Stimulated activated naive CD8-positive, alpha-beta T cell treated with anti-CD3 and anti-CD28 coated beads, Interleukin-15, Interleukin-2, amounts not matched to agents 100 ng/mL and 50 ng/mL, for 24 hours (primary cell): ENCODE measurements around the gene CRIP1.

Experiments
- H3K27ac Mint-ChIP-seq: one replicate; pipeline ENCODE4 v1.8.0; 2021; ENCODE audit warnings: mild to moderate bottlenecking, mixed read lengths
- H3K27me3 Mint-ChIP-seq: one replicate; pipeline ENCODE4 v1.8.0; 2021; ENCODE audit warnings: mixed read lengths
- H3K36me3 Mint-ChIP-seq: one replicate; pipeline ENCODE4 v1.8.0; 2021; ENCODE audit warnings: low read depth, mixed read lengths
- H3K4me1 Mint-ChIP-seq: one replicate; pipeline ENCODE4 v1.8.0; 2021; ENCODE audit warnings: low read depth, mixed read lengths
- H3K4me3 Mint-ChIP-seq: one replicate; pipeline ENCODE4 v1.8.0; 2021; ENCODE audit warnings: mild to moderate bottlenecking, mixed read lengths
- H3K9me3 Mint-ChIP-seq: one replicate; pipeline ENCODE4 v1.8.0; 2021; ENCODE audit warnings: mixed read lengths

Gene CRIP1

DNA sequence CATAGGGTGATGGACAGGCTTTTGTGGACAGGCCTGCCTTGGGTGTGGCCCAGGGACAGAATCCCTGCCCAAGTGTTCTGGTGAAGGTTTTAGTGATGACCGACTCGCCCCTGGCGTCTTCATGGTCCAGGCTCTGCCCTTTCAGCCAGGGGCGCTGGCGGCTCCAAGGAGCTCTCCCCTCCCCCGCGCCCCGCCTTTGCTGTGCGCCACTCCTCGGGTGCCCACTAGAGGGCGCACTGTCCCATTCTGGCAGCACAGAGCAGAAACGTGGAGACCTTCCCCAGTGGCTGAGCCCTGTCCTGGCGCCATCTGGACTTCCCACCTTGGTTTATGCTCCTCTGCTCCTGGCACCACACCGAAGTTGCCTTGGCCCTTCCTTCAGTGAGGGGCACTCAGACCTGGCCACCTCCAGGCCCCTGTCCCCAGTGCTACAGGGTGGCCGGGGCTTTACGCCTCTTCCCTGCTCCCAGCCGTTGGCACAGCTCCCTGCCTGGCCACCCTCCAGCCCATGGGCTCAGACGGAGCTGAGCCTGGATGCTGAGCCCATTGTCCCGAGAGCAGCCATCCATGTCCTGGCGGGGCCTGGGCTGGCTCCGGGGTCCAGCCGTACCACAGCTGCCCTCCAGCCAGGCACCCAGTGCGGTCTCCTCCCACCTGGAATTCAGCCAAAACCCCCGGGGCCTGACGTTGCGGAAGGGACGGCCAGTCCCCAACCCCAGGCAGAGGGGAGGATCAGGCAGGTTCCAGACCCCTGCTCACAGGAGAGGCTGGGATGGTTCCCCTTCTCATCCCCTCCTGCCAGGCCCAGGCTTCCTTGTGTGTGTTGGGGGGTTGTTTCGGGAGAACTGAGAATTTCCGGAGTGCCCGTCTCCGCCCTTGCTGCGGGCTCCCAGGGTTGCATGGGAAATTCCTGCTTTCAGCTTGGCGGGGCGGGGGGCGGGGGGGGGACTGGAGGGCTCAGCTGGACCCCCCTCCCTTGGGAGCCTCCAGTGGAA is 5.6 kb upstream of the CRIP1 start:
- no peaks in the 10 kb centered on the region for H3K9me3 Mint-ChIP-seq
- H3K4me1 Mint-ChIP-seq: peaks cover 53% of the 10 kb centered on the region
- peak overlapping the region; percentile 95 for H3K27ac Mint-ChIP-seq
- H3K4me3 Mint-ChIP-seq: peak overlapping the region; percentile 77
- no peaks in the 10 kb centered on the region for H3K36me3 Mint-ChIP-seq
- H3K27me3 Mint-ChIP-seq: peaks cover 14% of the 10 kb centered on the region

DNA sequence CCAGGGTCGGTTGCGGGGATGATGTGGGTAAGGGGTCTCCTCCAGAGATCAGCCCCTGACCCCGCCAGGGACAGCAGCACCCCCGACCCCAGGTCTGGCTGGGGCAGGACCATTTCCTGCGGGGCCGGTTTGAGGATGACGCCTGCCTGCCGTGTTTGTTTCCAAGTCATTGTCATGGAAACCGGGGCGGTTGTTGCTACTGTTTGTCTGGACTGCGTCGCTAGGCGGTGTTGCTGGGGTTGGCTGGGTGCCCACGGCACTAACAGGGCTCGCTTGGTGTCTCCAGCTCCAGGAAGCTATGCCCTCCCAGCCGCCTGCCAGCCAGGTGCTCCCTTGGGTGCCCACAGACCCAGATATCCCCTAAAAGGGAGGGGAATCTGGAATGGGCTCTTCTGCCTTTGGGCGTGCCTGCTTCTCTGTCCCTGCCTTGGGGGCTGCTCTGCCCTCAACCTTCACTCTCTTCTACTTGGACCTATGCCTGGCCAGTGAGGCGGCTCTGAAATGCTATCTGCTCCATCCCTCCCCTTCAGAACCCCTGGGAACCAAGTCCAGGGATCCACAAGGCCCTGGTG is 4.7 kb upstream of the CRIP1 start:
- Mint-ChIP-seq H3K4me3 (peak overlapping the region; percentile 77), H3K4me1 (peaks cover 57% of the 10 kb centered on the region), H3K36me3 (no peaks in the 10 kb centered on the region), H3K27ac (peak overlapping the region; percentile 95), H3K9me3 (no peaks in the 10 kb centered on the region), H3K27me3 (peaks cover 8% of the 10 kb centered on the region)

DNA sequence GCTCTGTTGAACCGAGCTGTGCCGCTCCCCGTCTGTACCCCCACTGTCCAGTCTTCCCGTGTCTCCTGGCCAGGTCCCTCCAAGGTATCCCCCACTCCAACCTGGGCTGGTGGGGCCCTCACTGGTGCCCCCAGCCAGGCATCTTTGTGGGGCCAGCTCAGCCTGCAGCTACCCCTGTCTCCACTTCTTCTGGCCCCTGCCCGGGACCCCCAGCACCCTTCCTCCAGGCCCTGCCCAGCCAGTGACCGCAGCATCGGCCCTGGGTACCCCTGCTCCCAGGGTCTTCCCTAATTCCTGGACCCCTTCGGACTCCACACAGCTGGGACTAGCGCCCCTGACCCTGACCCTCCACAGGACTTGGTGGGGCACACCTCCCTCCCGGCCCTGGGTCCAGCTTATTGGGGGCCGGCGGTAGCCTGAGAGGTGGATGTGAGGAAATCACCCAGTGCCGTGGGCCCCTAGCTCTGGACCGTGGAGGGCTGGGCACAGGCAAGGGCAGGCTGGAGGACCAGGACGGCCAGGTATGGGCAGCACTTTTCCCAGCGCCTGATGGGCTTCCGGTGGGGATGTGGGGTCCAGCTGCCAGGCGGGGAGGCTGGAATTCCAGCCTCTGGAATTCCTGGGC is 4.1 kb upstream of the CRIP1 start:
- H3K27me3 Mint-ChIP-seq: peaks cover 3% of the 10 kb centered on the region
- H3K9me3 Mint-ChIP-seq: no peaks in the 10 kb centered on the region
- peak overlapping the region; percentile 77 for H3K4me3 Mint-ChIP-seq
- H3K27ac Mint-ChIP-seq: peak overlapping the region; percentile 95
- H3K36me3 Mint-ChIP-seq: no peaks in the 10 kb centered on the region
- H3K4me1 Mint-ChIP-seq: peaks cover 51% of the 10 kb centered on the region

DNA sequence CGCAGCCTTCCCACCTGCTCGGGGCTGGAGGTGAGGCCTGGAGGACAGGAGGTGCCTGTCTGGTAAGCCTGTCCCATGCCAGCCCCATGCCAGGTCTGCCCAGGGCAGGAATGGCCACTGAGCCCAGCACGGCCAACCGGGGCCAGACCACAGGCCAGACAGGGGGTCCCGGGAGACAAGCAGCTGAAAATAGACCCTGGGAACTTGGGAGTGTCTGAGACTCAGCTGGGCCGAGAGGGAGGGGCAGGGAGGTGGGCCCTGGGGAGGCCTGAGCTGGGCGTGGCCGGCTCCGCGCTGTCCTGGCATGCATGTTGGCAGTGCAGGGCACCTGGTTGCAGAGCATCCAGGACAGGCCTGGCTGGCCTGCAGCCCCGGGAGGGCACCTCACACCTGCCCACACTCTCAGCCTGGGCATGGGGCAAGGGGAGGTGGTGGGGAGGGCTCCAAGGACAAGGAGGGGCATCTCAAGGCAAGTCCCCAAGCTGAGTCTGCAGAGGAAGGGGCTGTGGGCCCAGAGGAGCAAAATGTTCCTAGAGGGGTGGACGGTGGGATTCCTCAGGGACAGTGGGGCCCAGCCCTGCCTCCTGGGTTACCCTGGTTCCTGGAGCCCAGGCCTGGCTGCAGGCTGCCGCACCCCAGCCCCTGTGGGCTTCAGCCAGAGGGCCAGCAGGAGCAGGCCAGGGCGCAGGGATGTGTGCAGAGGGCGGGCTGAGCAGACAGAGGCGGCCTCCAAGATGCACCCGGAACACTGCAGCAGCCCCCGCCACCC is 3.2 kb upstream of the CRIP1 start:
- H3K27ac Mint-ChIP-seq: no peak overlapping the region
- peaks cover 3% of the 10 kb centered on the region for H3K27me3 Mint-ChIP-seq
- no peaks in the 10 kb centered on the region for H3K36me3 Mint-ChIP-seq
- H3K9me3 Mint-ChIP-seq: no peaks in the 10 kb centered on the region
- no peak overlapping the region for H3K4me3 Mint-ChIP-seq
- H3K4me1 Mint-ChIP-seq: peaks cover 55% of the 10 kb centered on the region

DNA sequence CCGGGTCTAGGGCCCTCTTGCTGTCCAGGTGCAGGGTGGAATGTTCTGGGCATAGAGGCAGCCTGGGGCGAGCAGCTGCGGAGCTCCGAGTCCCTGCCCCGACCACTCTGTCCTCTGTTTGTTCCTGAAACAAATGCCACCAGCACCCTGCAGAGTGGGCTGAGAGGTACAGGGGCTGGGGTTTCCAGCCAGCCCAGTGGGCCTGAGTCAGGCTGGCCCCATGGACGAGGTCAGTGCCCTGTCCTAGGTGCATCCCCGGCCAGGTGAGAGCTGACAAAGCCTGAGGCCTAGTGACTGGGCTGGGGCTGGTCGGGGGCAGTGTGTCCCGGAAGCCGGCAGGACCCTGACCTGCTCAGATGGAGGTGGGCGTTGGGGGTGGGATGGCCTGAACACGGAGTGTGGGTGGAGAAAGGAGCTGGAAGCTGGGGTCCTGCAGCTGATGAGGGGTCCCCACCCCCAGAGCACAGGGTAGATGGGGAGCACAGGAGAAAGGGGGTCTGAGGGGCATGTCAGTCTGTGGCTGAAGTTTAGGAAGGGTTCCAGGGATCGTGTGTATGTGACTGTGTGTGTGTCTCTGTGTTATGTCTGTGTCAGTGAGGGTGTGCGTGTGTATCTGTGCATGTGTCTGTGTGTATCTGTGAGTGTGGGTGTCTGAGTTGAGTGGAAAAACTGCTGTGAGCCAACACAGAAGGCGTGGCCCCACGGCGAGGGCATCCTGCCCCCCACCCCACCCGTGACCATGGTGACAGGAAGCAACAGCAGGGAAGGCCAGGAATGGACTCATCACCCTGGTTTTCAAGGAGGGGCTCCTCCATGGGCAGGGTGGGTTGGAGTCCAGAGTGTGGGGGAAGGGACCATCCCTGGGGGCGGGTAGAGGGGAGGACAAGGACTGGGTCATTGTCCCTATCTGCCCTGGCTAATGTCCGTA is 2.4 kb upstream of the CRIP1 start:
- peaks cover 3% of the 10 kb centered on the region for H3K27me3 Mint-ChIP-seq
- H3K36me3 Mint-ChIP-seq: no peaks in the 10 kb centered on the region
- H3K4me3 Mint-ChIP-seq: peak overlapping the region; percentile 2
- peaks cover 59% of the 10 kb centered on the region for H3K4me1 Mint-ChIP-seq
- H3K9me3 Mint-ChIP-seq: no peaks in the 10 kb centered on the region
- H3K27ac Mint-ChIP-seq: peak overlapping the region; percentile 43

DNA sequence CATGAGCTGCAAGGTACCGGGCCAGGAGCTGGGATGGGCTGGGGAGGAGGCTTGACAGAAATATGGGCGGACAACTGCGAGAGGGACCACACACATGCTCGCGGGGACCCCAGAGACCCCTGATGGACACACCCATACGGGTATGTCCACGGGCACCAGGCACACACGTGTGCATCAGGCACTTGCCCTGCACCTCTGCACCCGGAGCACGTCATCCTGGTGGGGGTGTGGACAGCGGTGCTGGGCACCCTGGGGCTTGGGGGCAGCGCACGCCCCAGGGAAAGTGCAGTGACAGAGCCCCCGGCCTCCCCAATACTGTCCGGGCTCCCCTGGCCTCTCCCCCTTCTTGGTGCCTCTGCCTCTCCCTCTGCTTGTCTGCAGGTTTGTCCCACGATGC is 1.7 kb upstream of the CRIP1 start:
- Mint-ChIP-seq H3K27me3 (peaks cover under 1% of the 10 kb centered on the region), H3K9me3 (no peaks in the 10 kb centered on the region), H3K27ac (no peak overlapping the region), H3K36me3 (no peaks in the 10 kb centered on the region), H3K4me3 (no peak overlapping the region), H3K4me1 (peaks cover 57% of the 10 kb centered on the region)

DNA sequence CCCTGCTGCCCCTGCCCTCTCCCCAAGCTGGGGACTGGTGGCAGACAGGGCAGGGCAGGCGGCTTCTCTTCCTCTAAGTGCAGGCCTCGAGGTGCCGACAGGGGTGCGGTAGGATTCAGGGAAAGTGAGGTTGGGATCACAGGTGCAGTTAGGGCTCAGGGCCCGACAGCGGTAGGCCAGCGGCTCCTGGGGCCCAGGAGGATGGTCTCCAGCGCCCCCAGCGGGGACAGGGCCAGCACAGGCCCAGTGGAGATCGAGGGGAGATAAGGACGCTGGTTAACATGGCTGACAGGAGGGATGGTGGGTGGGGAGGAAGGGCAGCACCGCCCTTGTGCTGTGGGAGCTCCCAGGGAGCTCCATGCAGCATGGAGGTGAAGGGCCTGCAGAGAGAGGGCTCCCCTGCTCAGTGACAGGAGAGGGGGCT is 935 bp upstream of the CRIP1 start:
- Mint-ChIP-seq H3K4me3 (no peak overlapping the region), H3K4me1 (peaks cover 52% of the 10 kb centered on the region), H3K27me3 (no peaks in the 10 kb centered on the region), H3K36me3 (no peaks in the 10 kb centered on the region), H3K27ac (peak overlapping the region; percentile 31), H3K9me3 (no peaks in the 10 kb centered on the region)

DNA sequence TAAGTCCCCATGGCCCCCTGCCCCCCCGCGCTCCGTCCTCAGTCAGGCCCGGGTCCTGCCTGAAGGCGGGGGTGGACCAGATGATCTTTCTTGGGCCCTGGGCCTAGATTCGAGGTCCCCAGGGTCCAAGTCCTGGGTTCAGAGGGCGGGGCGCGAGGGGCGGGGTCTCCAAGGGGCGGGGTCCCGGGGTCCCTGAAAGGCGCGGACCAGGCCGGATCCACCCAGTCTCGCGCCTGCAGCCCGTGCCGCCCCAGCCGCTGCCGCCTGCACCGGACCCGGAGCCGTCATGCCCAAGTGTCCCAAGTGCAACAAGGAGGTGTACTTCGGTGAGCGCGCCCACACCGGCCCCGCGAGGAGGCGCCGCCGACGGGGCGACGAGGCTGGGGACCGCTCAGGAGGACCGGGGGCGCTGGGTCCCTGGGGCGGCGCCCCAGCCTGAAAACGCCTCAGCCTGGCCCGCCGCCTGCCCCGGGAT is 325 bp downstream of the CRIP1 start:
- Mint-ChIP-seq H3K27ac (no peak overlapping the region), H3K4me1 (peaks cover 44% of the 10 kb centered on the region), H3K9me3 (no peaks in the 10 kb centered on the region), H3K27me3 (no peaks in the 10 kb centered on the region), H3K36me3 (no peaks in the 10 kb centered on the region), H3K4me3 (peak overlapping the region; percentile 84)

DNA sequence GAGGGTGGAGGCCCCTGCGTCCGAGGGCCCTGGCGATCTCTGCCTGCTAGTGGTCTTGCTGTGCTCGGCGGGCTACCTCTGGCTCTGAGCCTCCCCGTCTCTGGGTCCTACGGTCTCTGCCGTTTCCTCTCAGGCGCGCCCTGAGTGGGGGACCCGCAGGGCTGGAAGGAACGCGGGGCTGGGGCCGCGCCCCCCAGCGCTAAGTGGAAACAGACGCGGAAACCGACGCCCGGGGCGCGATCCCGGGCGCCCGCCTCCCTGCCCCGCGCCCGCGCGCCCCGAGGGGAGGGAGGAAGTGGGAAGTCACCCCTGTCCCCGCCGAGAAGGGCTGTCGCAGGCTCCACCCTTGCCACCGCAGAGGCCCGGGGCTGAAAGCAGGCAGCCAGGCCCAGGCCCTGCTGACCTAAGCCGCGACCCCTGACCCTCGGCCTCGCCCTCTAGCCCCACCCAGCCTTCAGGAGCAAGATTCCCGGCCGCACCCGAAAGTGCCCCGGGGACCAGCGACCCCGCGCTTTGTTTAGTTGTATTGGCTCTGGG is 831 bp downstream of the CRIP1 start:
- no peaks in the 10 kb centered on the region for H3K9me3 Mint-ChIP-seq
- H3K36me3 Mint-ChIP-seq: no peaks in the 10 kb centered on the region
- peaks cover 41% of the 10 kb centered on the region for H3K4me1 Mint-ChIP-seq
- H3K27me3 Mint-ChIP-seq: no peaks in the 10 kb centered on the region
- H3K27ac Mint-ChIP-seq: peak overlapping the region; percentile 72
- H3K4me3 Mint-ChIP-seq: peak overlapping the region; percentile 84

DNA sequence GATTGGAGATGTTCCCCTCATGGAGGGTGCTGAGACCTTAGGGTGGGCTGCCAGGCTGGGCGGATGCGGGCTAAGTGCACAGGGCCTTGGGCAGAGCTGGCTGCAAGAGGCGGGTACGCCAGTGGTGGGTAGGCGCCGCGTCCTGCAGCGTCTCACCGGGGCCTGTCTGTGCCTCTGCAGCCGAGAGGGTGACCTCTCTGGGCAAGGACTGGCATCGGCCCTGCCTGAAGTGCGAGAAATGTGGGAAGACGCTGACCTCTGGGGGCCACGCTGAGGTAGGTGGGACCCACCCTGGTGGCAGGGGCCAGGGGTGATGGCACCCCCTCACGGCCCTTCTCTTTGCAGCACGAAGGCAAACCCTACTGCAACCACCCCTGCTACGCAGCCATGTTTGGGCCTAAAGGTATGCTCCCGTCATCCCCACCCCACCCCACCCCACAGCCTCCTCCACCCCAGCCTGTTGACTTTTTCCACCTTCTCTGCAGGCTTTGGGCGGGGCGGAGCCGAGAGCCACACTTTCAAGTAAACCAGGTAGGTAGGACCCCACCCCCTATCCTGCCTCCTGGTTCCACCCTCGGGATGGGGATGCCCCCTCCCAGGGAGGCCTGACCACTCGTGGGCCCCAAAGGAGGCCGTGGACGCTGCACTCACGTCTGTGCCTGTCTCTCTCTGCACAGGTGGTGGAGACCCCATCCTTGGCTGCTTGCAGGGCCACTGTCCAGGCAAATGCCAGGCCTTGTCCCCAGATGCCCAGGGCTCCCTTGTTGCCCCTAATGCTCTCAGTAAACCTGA is 1.5 kb downstream of the CRIP1 start:
- H3K4me1 Mint-ChIP-seq: peaks cover 37% of the 10 kb centered on the region
- H3K36me3 Mint-ChIP-seq: no peaks in the 10 kb centered on the region
- no peaks in the 10 kb centered on the region for H3K9me3 Mint-ChIP-seq
- no peaks in the 10 kb centered on the region for H3K27me3 Mint-ChIP-seq
- peak overlapping the region; percentile 84 for H3K4me3 Mint-ChIP-seq
- H3K27ac Mint-ChIP-seq: peak overlapping the region; percentile 72

DNA sequence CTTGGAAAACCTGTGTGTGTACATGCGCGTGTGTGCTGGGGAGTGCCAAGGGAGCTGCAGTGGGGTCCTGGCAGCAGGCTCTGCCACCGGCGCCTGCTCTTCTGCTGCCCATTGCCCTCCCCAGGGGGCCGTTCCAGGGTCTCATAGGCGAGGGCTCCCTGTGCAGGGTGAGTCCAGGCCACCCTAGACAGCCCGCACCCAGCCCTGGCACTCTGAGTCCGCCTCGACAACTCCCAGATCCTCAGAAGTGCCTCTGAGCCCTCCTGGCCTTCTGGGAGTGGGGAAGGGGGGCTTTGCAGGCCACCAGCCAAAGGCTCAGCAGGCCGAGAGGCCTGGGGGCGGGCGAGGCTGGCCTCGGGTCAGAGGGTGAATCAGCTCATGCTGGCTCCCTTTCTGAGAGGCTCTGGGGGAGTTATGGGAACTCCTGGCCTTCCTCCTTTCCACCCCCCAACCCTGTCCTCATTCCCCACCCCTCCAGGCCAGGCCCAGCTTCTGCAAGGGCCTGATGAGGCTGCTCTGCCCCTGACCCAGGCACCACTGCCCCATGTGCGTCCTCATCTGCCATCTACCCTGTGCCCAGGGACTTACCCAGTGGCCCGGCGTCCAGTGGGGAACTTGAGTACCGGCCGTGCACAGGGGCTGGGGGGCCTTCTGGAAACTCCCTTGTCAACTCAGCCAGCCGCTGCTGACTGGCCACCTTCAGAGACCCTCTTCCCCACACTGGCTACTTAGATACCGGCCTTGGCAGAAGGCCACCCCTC is 2.3 kb downstream of the CRIP1 start:
- Mint-ChIP-seq H3K27ac (peak overlapping the region; percentile 77), H3K27me3 (no peaks in the 10 kb centered on the region), H3K4me3 (peak overlapping the region; percentile 84), H3K4me1 (peaks cover 37% of the 10 kb centered on the region), H3K36me3 (no peaks in the 10 kb centered on the region), H3K9me3 (no peaks in the 10 kb centered on the region)

DNA sequence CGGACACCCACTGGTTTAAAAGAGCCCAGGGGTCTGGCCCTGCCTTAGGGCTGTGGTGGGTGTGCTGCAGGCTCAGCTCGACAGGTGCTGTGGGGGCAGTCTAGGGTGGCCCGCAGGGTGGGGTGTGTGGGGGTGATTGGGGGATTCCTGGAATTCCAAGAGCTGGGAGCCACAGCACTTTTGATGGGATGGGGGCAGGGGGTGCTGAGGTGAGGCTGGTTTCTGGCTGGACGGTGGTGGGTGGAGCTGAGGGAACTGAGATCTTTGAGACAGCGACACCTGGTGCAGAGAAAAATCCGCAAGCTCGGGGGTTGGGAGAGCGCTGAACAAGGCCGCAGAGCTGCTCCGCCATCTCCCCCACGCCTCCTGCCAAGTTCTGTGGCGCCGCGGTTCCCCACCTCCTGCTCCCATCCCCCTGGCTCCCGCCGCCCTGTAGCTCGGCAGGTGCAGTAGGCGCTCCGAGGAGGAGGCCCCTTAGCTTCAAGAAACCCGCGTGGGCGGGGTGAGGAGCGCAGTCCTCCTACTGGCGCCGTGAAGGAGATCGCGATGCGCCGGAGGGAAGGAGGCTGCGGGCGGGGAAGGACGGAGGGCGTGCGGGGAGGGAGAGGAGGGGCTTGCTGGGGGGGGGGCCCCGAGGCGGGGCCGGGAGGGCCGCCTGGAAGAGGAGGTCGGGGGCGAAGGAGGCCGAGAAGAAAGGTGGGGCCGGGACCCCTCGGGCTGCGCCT is 3.0 kb downstream of the CRIP1 start:
- Mint-ChIP-seq H3K4me1 (peaks cover 31% of the 10 kb centered on the region), H3K36me3 (no peaks in the 10 kb centered on the region), H3K27me3 (no peaks in the 10 kb centered on the region), H3K27ac (peak overlapping the region; percentile 77), H3K4me3 (peak overlapping the region; percentile 80), H3K9me3 (no peaks in the 10 kb centered on the region)
